HepG2 (cell line): ENCODE results near the gene TP53. TPM values are rescaled to one million over a fixed set of nuclear protein-coding genes. Genes with fewer than 3 reads are reported as not detected.

Experiments used
- ATF1 ChIP-seq: IDR thresholded peaks from 2 replicates; pipeline ENCODE4 v1.6.1; 2016; ENCODE audit warnings: mild to moderate bottlenecking, control low read depth
- BCL6 ChIP-seq: IDR thresholded peaks from 2 replicates; pipeline ENCODE4 v1.6.1; 2016; ENCODE audit warnings: missing genetic modification reagents, missing compliant biosample characterization
- ELF1 ChIP-seq: sonication (generic); formaldehyde crosslinking; IDR thresholded peaks from 2 replicates; pipeline ENCODE4 v1.4.0; 2020; ENCODE audit warnings: missing genetic modification reagents
- FOXA1 ChIP-seq, 2 experiments: fragments of 450-650 bp in 1 of 2; sonication (generic) in 1 of 2; formaldehyde crosslinking in 1 of 2; IDR thresholded peaks; 2 replicates each; pipeline versions ENCODE4 v1.4.0 to v1.6.1; 2016 to 2020; ENCODE audit warnings: missing genetic modification reagents in 1 of 2
- HCFC1 ChIP-seq: fragments of 150-350 bp; IDR thresholded peaks from 2 replicates; pipeline ENCODE4 v1.6.1; 2014; ENCODE audit warnings: low read depth, low read length
- IRF2 ChIP-seq: IDR thresholded peaks from 2 replicates; pipeline ENCODE4 v1.6.1; 2018; ENCODE audit warnings: missing genetic modification reagents, missing compliant biosample characterization
- KMT2B ChIP-seq: IDR thresholded peaks from 2 replicates; pipeline ENCODE4 v1.6.1; 2016; ENCODE audit warnings: missing genetic modification reagents, missing compliant biosample characterization
- MBNL3 ChIP-seq: fragments of 250-450 bp; sonication (Bioruptor Pico); conservative IDR thresholded peaks from 2 replicates; pipeline ENCODE4 v1.8.0; 2022; ENCODE audit warnings: mild to moderate bottlenecking, inconsistent platforms
- MTF1 ChIP-seq: sonication (generic); formaldehyde crosslinking; IDR thresholded peaks from 2 replicates; pipeline ENCODE4 v1.5.0; 2020; ENCODE audit warnings: missing genetic modification reagents
- MXI1 ChIP-seq: IDR thresholded peaks from 3 replicates; pipeline ENCODE4 v1.6.1; 2012; ENCODE audit warnings: low read depth, low read length, inconsistent platforms, borderline replicate concordance
- POLR2A ChIP-seq, 2 experiments: IDR thresholded peaks; 2 replicates each; pipeline ENCODE4 v1.6.1; 2011; ENCODE audit warnings: low read depth in 2 of 2, low read length in 2 of 2, mild to moderate bottlenecking in 1 of 2, moderate library complexity in 1 of 2; ENCODE audit not compliant: insufficient read depth in 1 of 2
- RFXAP ChIP-seq: sonication (generic); formaldehyde crosslinking; IDR thresholded peaks from 2 replicates; pipeline ENCODE4 v1.4.0; 2020; ENCODE audit warnings: missing genetic modification reagents, borderline replicate concordance
- SRY ChIP-seq: sonication (generic); formaldehyde crosslinking; IDR thresholded peaks from 2 replicates; pipeline ENCODE4 v1.8.0; 2022; ENCODE audit warnings: mild to moderate bottlenecking, missing genetic modification reagents
- STAT5B ChIP-seq: sonication (generic); formaldehyde crosslinking; IDR thresholded peaks from 2 replicates; pipeline ENCODE4 v1.4.0; 2020; ENCODE audit warnings: missing genetic modification reagents
- TBX2 ChIP-seq: sonication (generic); formaldehyde crosslinking; IDR thresholded peaks from 2 replicates; pipeline ENCODE4 v1.5.0; 2020; ENCODE audit warnings: missing genetic modification reagents, mild to moderate bottlenecking, borderline replicate concordance
- polyA plus RNA-seq, 8 experiments: library from polyadenylated mRNA; depleted of rRNA in 3 of 8; stranded (reverse) in 7 of 8; unstranded in 1 of 8; fragments of >200 nt; fragmentation: Illumina TruSeq in 4 of 8; extraction: Trizol in 4 of 8; gene quantifications; 2 replicates each; pipeline versions ENCODE4 v1.2.1 to v1.2.3, GENCODE V29; 2011 to 2016; ENCODE audit warnings: low read depth in 4 of 8, missing spikeins in 1 of 8, mixed read lengths in 1 of 8; ENCODE audit not compliant: insufficient read depth in 1 of 8
- total RNA-seq, 5 experiments: library from RNA; depleted of rRNA; stranded (reverse); fragments of >200 nt; fragmentation: Illumina TruSeq; extraction: Trizol; gene quantifications; 2 replicates each; pipeline ENCODE4 v1.2.3, GENCODE V29; 2016; ENCODE audit warnings: low read depth in 1 of 5
- TF ChIP-seq, protein P1 (sequence below): sonication (generic); formaldehyde crosslinking; IDR thresholded peaks from 2 replicates; pipeline ENCODE4 v1.5.1; 2020; ENCODE audit warnings: mild to moderate bottlenecking, missing genetic modification reagents
- TF ChIP-seq, protein P2 (sequence below): sonication (generic); formaldehyde crosslinking; conservative IDR thresholded peaks from 2 replicates; pipeline ENCODE4 v1.4.0; 2020; ENCODE audit warnings: missing genetic modification reagents
- TF ChIP-seq, protein P3 (sequence below): IDR thresholded peaks from 2 replicates; pipeline ENCODE4 v1.6.1; 2012; ENCODE audit warnings: low read depth, low read length, improper control_type of control experiment
- TF ChIP-seq, protein P4 (sequence below): IDR thresholded peaks from 2 replicates; pipeline ENCODE4 v1.6.1; 2016; ENCODE audit warnings: missing compliant biosample characterization, missing genetic modification reagents, borderline replicate concordance
- TF ChIP-seq, protein P5 (sequence below): sonication (generic); formaldehyde crosslinking; IDR thresholded peaks from 2 replicates; pipeline ENCODE4 v1.5.1; 2020; ENCODE audit warnings: missing genetic modification reagents, mild to moderate bottlenecking, borderline replicate concordance

Gene TP53
- total and polyA plus RNA-seq, 2 of the 13 experiments (the other 11 are each of a cell fraction or from before 2014, with no cell fraction given): 17.1 to 29.9 TPM

DNA sequence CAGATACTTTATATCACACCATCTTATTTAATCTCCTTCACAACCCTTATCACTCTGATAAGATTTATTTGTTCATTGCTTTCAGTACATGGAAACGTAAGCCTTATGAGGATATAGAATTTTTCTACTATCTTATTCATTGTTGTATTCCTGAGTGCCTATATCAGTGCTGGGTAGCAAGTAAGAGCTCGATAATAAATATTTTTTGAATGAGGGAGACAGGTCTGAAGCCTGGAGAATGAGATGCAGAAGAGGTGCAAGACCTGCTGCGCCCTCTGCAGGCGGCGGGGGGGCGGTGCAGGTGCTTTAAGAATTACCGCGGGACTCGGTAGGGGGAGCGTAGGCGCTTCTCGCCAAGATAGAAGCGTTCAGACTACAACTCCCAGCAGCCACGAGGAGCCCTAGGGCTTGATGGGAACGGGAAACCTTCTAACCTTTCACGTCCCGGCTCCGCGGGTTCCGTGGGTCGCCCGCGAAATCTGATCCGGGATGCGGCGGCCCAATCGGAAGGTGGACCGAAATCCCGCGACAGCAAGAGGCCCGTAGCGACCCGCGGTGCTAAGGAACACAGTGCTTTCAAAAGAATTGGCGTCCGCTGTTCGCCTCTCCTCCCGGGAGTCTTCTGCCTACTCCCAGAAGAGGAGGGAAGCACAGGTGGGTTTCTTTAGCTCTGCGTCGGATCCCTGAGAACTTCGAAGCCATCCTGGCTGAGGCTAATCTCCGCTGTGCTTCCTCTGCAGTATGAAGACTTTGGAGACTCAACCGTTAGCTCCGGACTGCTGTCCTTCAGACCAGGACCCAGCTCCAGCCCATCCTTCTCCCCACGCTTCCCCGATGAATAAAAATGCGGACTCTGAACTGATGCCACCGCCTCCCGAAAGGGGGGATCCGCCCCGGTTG lies 868 bp upstream of the TP53 start, which contains the start of gene WRAP53 (continued):
- TF ChIP-seq, protein P1, sequence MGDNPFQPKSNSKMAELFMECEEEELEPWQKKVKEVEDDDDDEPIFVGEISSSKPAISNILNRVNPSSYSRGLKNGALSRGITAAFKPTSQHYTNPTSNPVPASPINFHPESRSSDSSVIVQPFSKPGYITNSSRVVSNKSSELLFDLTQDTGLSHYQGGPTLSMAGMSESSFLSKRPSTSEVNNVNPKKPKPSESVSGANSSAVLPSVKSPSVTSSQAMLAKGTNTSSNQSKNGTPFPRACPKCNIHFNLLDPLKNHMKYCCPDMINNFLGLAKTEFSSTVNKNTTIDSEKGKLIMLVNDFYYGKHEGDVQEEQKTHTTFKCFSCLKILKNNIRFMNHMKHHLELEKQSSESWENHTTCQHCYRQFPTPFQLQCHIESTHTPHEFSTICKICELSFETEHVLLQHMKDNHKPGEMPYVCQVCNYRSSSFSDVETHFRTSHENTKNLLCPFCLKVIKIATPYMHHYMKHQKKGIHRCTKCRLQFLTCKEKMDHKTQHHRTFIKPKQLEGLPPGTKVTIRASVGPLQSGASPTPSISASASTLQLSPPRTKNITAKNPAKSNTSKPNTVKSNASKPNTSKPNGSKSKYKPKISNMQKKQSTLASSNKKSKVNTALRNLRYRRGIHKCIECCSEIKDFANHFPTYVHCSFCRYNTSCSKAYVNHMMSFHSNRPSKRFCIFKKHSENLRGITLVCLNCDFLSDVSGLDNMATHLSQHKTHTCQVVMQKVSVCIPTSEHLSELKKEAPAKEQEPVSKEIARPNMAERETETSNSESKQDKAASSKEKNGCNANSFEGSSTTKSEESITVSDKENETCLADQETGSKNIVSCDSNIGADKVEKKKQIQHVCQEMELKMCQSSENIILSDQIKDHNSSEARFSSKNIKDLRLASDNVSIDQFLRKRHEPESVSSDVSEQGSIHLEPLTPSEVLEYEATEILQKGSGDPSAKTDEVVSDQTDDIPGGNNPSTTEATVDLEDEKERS (CRISPR knock-in tag): no peak
- TF ChIP-seq RFXAP (CRISPR knock-in tag) (peak; percentile 26; the same call in 1 of the 2 replicates), HCFC1 (peak; percentile 94), BCL6 (0 out of 2 replicates have a peak, but pooled peaks have one; percentile 21), IRF2 (CRISPR knock-in tag) (peak; percentile 92), STAT5B (CRISPR knock-in tag) (no peak), FOXA1 (IDR thresholded peaks at IDR 0.05) (no peak), FOXA1 (CRISPR knock-in tag; IDR thresholded peaks at IDR 0.05) (peak; percentile 4; the same call in 1 of the 2 replicates), MBNL3 (0 out of 2 replicates have a peak, but pooled peaks have one; percentile 22), POLR2A (IDR thresholded peaks at IDR 0.05; ENCODE audit: insufficient read depth in 1 of 2, low read depth in 2 of 2, low read length in 2 of 2) (peak; percentile 79 to 83), KMT2B (CRISPR knock-in tag) (no peak; the same call in 1 of the 2 replicates), SRY (no peak), MXI1 (peak; percentile 90; the same call in 2 of the 3 replicates), TBX2 (peak; percentile 21; the same call in 1 of the 2 replicates), ELF1 (CRISPR knock-in tag) (peak; percentile 78), MTF1 (CRISPR knock-in tag) (no peak), ATF1 (peak; percentile 62)
- TF ChIP-seq, protein P2, sequence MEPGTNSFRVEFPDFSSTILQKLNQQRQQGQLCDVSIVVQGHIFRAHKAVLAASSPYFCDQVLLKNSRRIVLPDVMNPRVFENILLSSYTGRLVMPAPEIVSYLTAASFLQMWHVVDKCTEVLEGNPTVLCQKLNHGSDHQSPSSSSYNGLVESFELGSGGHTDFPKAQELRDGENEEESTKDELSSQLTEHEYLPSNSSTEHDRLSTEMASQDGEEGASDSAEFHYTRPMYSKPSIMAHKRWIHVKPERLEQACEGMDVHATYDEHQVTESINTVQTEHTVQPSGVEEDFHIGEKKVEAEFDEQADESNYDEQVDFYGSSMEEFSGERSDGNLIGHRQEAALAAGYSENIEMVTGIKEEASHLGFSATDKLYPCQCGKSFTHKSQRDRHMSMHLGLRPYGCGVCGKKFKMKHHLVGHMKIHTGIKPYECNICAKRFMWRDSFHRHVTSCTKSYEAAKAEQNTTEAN (CRISPR knock-in tag): no peak
- TF ChIP-seq, protein P3, sequence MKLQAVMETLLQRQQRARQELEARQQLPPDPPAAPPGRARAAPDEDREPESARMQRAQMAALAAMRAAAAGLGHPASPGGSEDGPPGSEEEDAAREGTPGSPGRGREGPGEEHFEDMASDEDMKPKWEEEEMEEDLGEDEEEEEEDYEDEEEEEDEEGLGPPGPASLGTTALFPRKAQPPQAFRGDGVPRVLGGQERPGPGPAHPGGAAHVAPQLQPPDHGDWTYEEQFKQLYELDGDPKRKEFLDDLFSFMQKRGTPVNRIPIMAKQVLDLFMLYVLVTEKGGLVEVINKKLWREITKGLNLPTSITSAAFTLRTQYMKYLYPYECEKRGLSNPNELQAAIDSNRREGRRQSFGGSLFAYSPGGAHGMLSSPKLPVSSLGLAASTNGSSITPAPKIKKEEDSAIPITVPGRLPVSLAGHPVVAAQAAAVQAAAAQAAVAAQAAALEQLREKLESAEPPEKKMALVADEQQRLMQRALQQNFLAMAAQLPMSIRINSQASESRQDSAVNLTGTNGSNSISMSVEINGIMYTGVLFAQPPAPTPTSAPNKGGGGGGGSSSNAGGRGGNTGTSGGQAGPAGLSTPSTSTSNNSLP: peak; percentile 46; the same call in 1 of the 2 replicates
- TF ChIP-seq, protein P4, sequence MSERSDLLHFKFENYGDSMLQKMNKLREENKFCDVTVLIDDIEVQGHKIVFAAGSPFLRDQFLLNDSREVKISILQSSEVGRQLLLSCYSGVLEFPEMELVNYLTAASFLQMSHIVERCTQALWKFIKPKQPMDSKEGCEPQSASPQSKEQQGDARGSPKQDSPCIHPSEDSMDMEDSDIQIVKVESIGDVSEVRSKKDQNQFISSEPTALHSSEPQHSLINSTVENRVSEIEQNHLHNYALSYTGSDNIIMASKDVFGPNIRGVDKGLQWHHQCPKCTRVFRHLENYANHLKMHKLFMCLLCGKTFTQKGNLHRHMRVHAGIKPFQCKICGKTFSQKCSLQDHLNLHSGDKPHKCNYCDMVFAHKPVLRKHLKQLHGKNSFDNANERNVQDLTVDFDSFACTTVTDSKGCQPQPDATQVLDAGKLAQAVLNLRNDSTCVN (CRISPR knock-in tag): no peak
- TF ChIP-seq, protein P5, sequence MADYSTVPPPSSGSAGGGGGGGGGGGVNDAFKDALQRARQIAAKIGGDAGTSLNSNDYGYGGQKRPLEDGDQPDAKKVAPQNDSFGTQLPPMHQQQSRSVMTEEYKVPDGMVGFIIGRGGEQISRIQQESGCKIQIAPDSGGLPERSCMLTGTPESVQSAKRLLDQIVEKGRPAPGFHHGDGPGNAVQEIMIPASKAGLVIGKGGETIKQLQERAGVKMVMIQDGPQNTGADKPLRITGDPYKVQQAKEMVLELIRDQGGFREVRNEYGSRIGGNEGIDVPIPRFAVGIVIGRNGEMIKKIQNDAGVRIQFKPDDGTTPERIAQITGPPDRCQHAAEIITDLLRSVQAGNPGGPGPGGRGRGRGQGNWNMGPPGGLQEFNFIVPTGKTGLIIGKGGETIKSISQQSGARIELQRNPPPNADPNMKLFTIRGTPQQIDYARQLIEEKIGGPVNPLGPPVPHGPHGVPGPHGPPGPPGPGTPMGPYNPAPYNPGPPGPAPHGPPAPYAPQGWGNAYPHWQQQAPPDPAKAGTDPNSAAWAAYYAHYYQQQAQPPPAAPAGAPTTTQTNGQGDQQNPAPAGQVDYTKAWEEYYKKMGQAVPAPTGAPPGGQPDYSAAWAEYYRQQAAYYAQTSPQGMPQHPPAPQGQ (CRISPR knock-in tag): no peak
